GM21423 (cell line): ENCODE data around the gene ACTN2.

Experiments used
- ATAC-seq: cut with Tn5 transposase; IDR thresholded peaks from one replicate; pipeline ENCODE4 v1.9.1; 2021; ENCODE audit warnings: mild to moderate bottlenecking, moderate library complexity; ENCODE audit not compliant: unreplicated experiment

ACTN2 gene

GRCh38 chr1:236734141-236734765 is 48.0 kb downstream of the ACTN2 start:
- no peak for ATAC-seq

GRCh38 chr1:236736761-236737160 is 50.5 kb downstream of the ACTN2 start:
- ATAC-seq, result no peak

GRCh38 chr1:236741753-236742152 is 55.5 kb downstream of the ACTN2 start:
- ATAC-seq, result no peak

GRCh38 chr1:236742421-236743160 is 56.3 kb downstream of the ACTN2 start:
- no peak for ATAC-seq

GRCh38 chr1:236744533-236744932 is 58.2 kb downstream of the ACTN2 start:
- no peak for ATAC-seq

- ATAC-seq, result no peak
These were observed 60.5 kb downstream of the ACTN2 start for GRCh38 chr1:236746785-236747184.

GRCh38 chr1:236747311-236747985 is 61.1 kb downstream of the ACTN2 start:
- ATAC-seq, result no peak

GRCh38 chr1:236748268-236748870 is 62.1 kb downstream of the ACTN2 start:
- ATAC-seq, result no peak

- ATAC-seq, result no peak
These were observed 64.6 kb downstream of the ACTN2 start for GRCh38 chr1:236750928-236751327.

- no peak for ATAC-seq
These were observed 65.1 kb downstream of the ACTN2 start for GRCh38 chr1:236751385-236751784.

- ATAC-seq, result no peak
These were observed 65.6 kb downstream of the ACTN2 start for GRCh38 chr1:236751935-236752334.

GRCh38 chr1:236753516-236753915 is 67.2 kb downstream of the ACTN2 start:
- ATAC-seq, result no peak

- no peak for ATAC-seq
These were observed 67.7 kb downstream of the ACTN2 start for GRCh38 chr1:236753964-236754363.

- ATAC-seq, result no peak
These were observed 68.4 kb downstream of the ACTN2 start for GRCh38 chr1:236754525-236755210.

- ATAC-seq, result no peak
These were observed 71.3 kb downstream of the ACTN2 start for GRCh38 chr1:236757640-236758039.

GRCh38 chr1:236759252-236759859 is 73.1 kb downstream of the ACTN2 start:
- no peak for ATAC-seq

- no peak for ATAC-seq
These were observed 74.2 kb downstream of the ACTN2 start for GRCh38 chr1:236760480-236760879.

GRCh38 chr1:236760986-236761385 is 74.7 kb downstream of the ACTN2 start:
- ATAC-seq, result no peak

GRCh38 chr1:236761397-236762132 is 75.3 kb downstream of the ACTN2 start:
- ATAC-seq, result no peak

- ATAC-seq, result no peak
These were observed 76.1 kb downstream of the ACTN2 start for GRCh38 chr1:236762410-236762809.
